SHP77 treated with DMSO at 0.1 percent for 48 hours (cell line): Measurements from ENCODE around the gene PGM2.

Experiments used
- DNase-seq: peaks from one replicate; lab custom pipeline; 2025; lab: John Stamatoyannopoulos, UW

PGM2 gene

DNA sequence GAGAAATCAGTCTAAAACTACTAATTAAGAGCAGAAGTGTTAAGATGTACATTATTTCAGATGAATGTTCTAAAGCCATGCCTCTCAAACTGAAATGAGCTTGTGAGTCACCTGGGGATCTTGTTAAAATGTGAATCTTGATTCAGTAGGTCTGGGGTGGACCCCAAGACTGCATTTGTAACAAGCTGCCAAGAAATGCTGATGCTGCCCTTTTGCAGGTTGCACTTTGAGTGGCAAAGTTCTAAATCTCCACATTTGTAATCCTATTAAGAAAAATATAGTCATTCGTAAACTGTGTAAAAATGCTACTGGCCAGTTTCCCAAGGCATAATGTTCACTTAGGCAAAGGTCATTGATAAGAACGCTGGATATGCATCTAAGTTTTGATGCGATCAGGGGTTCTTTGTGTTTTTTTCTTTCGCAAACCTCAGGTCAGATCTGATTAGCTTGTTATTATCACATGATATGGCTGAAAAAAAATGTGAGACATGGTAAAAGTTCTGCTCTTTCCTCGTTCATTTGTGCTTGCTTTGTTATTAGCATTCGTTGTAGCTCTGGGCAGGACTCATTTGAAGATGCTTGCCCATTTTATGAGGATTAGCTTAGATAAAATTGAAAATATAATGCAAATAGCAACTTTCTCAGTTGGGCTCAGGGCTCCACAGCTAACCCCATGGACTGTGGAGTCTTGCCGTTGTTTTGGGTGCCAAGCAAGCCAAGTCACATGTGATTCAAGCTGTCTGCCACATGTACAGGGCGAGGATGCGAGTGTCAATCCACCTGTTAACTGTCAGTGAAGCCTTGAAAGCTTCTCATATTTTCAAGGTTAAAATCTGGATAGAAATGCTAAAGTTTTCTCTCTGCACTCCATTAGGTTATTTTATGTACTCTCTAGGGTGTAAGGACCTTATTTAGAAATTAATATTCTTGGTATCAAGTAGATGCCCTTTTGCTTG lies 76.5 kb downstream of the PGM2 start:
- DNase-seq: no peak

- DNase-seq: no peak
These were observed 77.4 kb downstream of the PGM2 start for GRCh38 chr4:37903901-37904300.

GRCh38 chr4:37904824-37905223 lies 78.3 kb downstream of the PGM2 start:
- DNase-seq: no peak

- no peak for DNase-seq
These were observed 79.2 kb downstream of the PGM2 start for GRCh38 chr4:37905533-37906169.

DNA sequence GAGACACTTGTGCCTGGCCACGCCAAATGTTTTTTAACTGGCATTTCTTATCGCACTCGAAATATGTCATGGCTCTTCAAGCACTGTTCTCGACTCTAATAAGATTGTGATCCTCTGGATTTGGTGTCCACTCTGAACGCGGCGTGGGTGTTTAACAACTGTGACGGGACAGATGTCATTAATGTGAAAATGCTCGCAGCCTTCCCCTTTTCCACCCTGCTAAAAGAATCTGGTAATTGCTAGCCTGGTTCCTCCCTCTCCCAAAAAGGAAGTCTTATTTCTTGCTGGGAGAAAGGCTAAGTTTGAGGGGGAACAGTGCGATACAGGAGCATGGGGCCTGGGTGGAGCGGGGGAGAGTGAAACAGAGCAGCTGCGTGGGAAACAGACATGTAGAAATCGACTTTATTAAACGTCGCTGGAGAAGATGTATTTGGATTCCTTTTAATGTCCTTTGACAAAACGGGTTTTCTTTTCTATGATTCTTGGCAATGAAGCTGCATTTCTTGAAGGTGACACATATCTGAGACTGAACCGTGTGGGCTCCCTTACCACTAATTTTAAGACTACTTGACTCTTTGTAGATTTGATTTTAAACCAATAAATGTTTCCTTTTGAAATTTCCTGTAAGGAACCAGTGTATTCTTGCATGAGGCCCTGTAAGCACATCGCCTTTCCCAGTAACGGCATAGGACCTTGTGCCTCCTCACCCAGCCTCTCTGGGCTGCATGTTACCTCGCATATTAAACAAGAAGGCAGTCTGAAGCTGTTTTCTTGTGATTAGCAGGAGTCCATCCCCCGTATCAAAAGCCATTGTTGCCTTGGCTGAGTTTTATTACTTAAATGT lies 82.2 kb downstream of the PGM2 start:
- no peak for DNase-seq

DNA sequence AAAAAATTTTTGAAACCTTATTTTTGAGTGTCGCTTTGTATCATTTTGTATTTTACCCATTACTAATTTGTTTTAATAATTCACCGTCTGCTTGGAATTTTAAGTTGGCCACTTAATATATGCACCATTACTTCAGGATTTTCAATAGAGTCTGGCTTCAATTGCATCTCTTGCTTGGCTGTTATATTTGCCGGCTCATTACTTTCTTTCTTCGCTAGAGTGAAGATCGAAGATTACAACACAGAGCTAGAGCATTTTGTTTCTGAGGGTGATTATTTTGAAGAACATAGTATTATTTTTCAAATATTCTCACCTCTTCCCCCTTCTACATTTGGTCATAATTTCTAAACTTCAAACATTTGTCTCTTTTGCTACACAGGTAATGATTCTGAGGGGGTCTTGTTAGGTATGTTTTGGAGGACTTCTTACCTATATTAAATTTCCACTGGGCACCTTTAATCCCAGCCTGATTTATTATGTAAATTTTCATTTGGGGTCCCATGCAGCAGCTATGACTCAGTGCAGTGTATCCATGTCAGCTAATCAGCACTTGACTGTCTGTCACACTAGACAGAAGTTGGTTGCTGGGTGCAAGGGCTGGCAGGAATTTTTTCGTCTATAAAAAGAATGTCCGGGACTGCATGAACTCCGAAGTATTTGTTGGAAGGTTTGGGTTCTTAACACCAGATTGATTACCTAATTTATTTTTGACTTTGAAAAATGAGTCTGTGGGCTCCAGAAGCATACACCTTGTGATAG lies 83.0 kb downstream of the PGM2 start:
- DNase-seq: no peak

DNA sequence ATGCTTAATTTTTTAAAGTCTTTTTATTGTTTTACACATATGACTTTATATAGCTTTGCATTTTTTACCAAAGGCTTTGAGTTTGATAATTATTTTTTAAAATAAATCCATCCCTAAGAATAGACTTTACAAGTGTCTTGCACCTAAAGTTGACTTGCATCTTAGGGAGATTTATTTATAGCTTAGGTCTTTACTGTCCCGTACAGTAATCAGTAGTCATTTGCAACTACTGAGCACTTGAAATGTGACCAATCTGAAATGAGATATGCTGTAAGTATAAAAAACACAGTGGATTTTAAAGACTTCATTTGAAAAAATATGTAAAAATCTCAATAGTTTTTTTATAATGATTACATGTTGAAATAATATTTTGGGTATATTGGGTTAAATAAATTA lies 83.6 kb downstream of the PGM2 start:
- no peak for DNase-seq
